H9 (cell line): ENCODE results near the gene DRD4. TPM values are rescaled to one million over a fixed set of nuclear protein-coding genes. Genes with fewer than 3 reads are reported as not detected.
"Not testable (repeated sequence)": the region's sequence is repeated elsewhere in the genome, so short reads cannot be mapped to it uniquely, and the experiment has no call there.

Source experiments
- DNase-seq: peaks from one replicate; pipeline ENCODE4 v3.0.0-alpha.2; 2017
- H2AFZ ChIP-seq: one replicate; pipeline ENCODE4 v1.6.1; 2013; ENCODE audit warnings: mild to moderate bottlenecking, low read length, control low read depth, moderate library complexity
- H2AK5ac ChIP-seq: 2 replicates; pipeline ENCODE4 v1.6.1; 2013; ENCODE audit warnings: low read length, control low read depth, mixed read lengths; ENCODE audit not compliant: insufficient read length
- H2BK120ac ChIP-seq: one replicate; pipeline ENCODE4 v1.6.1; 2013; ENCODE audit warnings: low read depth, mild to moderate bottlenecking, low read length, control low read depth, inconsistent platforms; ENCODE audit not compliant: poor library complexity, severe bottlenecking
- H2BK12ac ChIP-seq: 2 replicates; pipeline ENCODE4 v1.6.1; 2013; ENCODE audit warnings: low read length, control low read depth, mixed read lengths, low read depth; ENCODE audit not compliant: insufficient read length
- H2BK15ac ChIP-seq: 2 replicates; pipeline ENCODE4 v1.6.1; 2013; ENCODE audit warnings: low read depth, low read length, control low read depth
- H2BK20ac ChIP-seq: one replicate; pipeline ENCODE4 v1.6.1; 2013; ENCODE audit warnings: low read depth, mild to moderate bottlenecking, low read length, control low read depth, inconsistent platforms; ENCODE audit not compliant: poor library complexity, severe bottlenecking
- H2BK5ac ChIP-seq: 2 replicates; pipeline ENCODE4 v1.6.1; 2013; ENCODE audit warnings: low read length, control low read depth, mixed read lengths; ENCODE audit not compliant: insufficient read length
- H3K14ac ChIP-seq: 2 replicates; pipeline ENCODE4 v1.6.1; 2013; ENCODE audit warnings: low read length, control low read depth; ENCODE audit not compliant: insufficient read depth
- H3K18ac ChIP-seq: 2 replicates; pipeline ENCODE4 v1.6.1; 2013; ENCODE audit warnings: low read depth, mild to moderate bottlenecking, mixed read lengths, low read length, control low read depth; ENCODE audit not compliant: insufficient read length
- H3K23ac ChIP-seq: 2 replicates; pipeline ENCODE4 v1.6.1; 2013; ENCODE audit warnings: low read length, control low read depth, mixed read lengths, low read depth; ENCODE audit not compliant: insufficient read length
- H3K23me2 ChIP-seq: 2 replicates; pipeline ENCODE4 v1.6.1; 2013; ENCODE audit warnings: low read depth, mild to moderate bottlenecking, mixed read lengths, low read length, control low read depth; ENCODE audit not compliant: insufficient read length, poor library complexity, severe bottlenecking
- H3K27ac ChIP-seq: 2 replicates; pipeline ENCODE4 v1.5.1; 2013; ENCODE audit warnings: low read length, control low read depth, mixed read lengths, low read depth; ENCODE audit not compliant: insufficient read length
- H3K27me3 ChIP-seq: 2 replicates; pipeline ENCODE4 v1.6.1; 2013; ENCODE audit warnings: low read length, control low read depth, inconsistent platforms; ENCODE audit not compliant: insufficient read depth
- H3K4ac ChIP-seq: 2 replicates; pipeline ENCODE4 v1.6.1; 2013; ENCODE audit warnings: low read depth, mild to moderate bottlenecking, control low read depth, inconsistent platforms, low read length, moderate library complexity
- H3K4me1 ChIP-seq: 2 replicates; pipeline ENCODE4 v1.6.1; 2013; ENCODE audit warnings: low read length, control low read depth, inconsistent platforms; ENCODE audit not compliant: insufficient read depth
- H3K4me2 ChIP-seq: 2 replicates; pipeline ENCODE4 v1.6.1; 2013; ENCODE audit warnings: low read length, control low read depth, mixed read lengths; ENCODE audit not compliant: insufficient read length, insufficient read depth
- H3K56ac ChIP-seq: 2 replicates; pipeline ENCODE4 v1.6.1; 2013; ENCODE audit warnings: low read depth, mild to moderate bottlenecking, mixed read lengths, low read length, control low read depth; ENCODE audit not compliant: insufficient read length
- H3K79me1 ChIP-seq: 2 replicates; pipeline ENCODE4 v1.6.1; 2013; ENCODE audit warnings: low read depth, mild to moderate bottlenecking, moderate library complexity, low read length, control low read depth, inconsistent platforms; ENCODE audit not compliant: insufficient read depth, poor library complexity, severe bottlenecking
- H3K79me2 ChIP-seq: 2 replicates; pipeline ENCODE4 v1.6.1; 2013; ENCODE audit warnings: low read length, control low read depth, inconsistent platforms; ENCODE audit not compliant: insufficient read depth
- H3K9ac ChIP-seq: 2 replicates; pipeline ENCODE4 v1.6.1; 2013; ENCODE audit warnings: low read length, control low read depth, mixed read lengths; ENCODE audit not compliant: insufficient read length; ENCODE audit errors: extremely low read depth
- H3K9me3 ChIP-seq: one replicate; pipeline ENCODE4 v1.6.1; 2013; ENCODE audit warnings: low read depth, low read length, inconsistent platforms; ENCODE audit not compliant: control insufficient read depth
- H3T11ph ChIP-seq: one replicate; pipeline ENCODE4 v1.6.1; 2013; ENCODE audit warnings: mild to moderate bottlenecking, low read length, control low read depth, inconsistent platforms
- H4K20me1 ChIP-seq: one replicate; pipeline ENCODE4 v1.6.1; 2013; ENCODE audit not compliant: control insufficient read depth, insufficient read length, insufficient read depth
- H4K5ac ChIP-seq: 2 replicates; pipeline ENCODE4 v1.6.1; 2013; ENCODE audit warnings: low read depth, mild to moderate bottlenecking, mixed read lengths, low read length, control low read depth; ENCODE audit not compliant: insufficient read length
- H4K8ac ChIP-seq: replicated peaks from 2 replicates; pipeline ENCODE4 v1.6.1; 2013; ENCODE audit warnings: low read length, control low read depth, mixed read lengths, low read depth; ENCODE audit not compliant: insufficient read length
- H4K91ac ChIP-seq: 2 replicates; pipeline ENCODE4 v1.6.1; 2013; ENCODE audit warnings: low read depth, mild to moderate bottlenecking, moderate library complexity, mixed read lengths, low read length, control low read depth; ENCODE audit not compliant: insufficient read length
- H3K27ac Mint-ChIP-seq, 3 experiments: 2 replicates in 2 of 3; 3 replicates in 1 of 3; pipeline ENCODE4 v1.8.0; 2020 to 2021; ENCODE audit warnings: mixed read lengths in 3 of 3, mild to moderate bottlenecking in 1 of 3, moderate library complexity in 1 of 3
- H3K27me3 Mint-ChIP-seq: 2 replicates; pipeline ENCODE4 v1.8.0; 2021; ENCODE audit warnings: low read depth, mild to moderate bottlenecking, moderate library complexity, mixed read lengths
- H3K36me3 Mint-ChIP-seq, 3 experiments: 2 replicates in 2 of 3; 3 replicates in 1 of 3; pipeline ENCODE4 v1.8.0; 2020 to 2021; ENCODE audit warnings: low read depth in 3 of 3, mixed read lengths in 3 of 3; ENCODE audit not compliant: insufficient read depth in 1 of 3
- H3K4me1 Mint-ChIP-seq, 2 experiments: 2 replicates each; pipeline ENCODE4 v1.8.0; 2020; ENCODE audit warnings: mixed read lengths in 2 of 2
- H3K4me3 Mint-ChIP-seq, 2 experiments: 2 replicates in 1 of 2; 3 replicates in 1 of 2; pipeline ENCODE4 v1.8.0; 2020 to 2021; ENCODE audit warnings: mild to moderate bottlenecking in 2 of 2, mixed read lengths in 2 of 2, moderate library complexity in 1 of 2
- H3K9me3 Mint-ChIP-seq, 2 experiments: 2 replicates in 1 of 2; 3 replicates in 1 of 2; pipeline ENCODE4 v1.8.0; 2020; ENCODE audit warnings: mild to moderate bottlenecking in 2 of 2, mixed read lengths in 2 of 2, moderate library complexity in 1 of 2
- WGBS: extraction: QIAGEN DNeasy Blood & Tissue Kit; methylation state at CpG from one replicate; pipeline ENCODE4 v1.1.7; 2013; ENCODE audit warnings: missing lambda C conversion rate, low lambda C conversion rate, mixed read lengths; ENCODE audit not compliant: insufficient read length; ENCODE audit errors: extremely low coverage; 5-methylcytosine and 5-hydroxymethylcytosine counted together
- total RNA-seq: library from RNA; stranded (reverse); gene quantifications from 2 replicates; pipeline ENCODE4 v1.2.1, GENCODE V29; 2021
- TF ChIP-seq, protein P1 (sequence below): fragments of 200-600 bp; sonication (generic); conservative IDR thresholded peaks from 3 replicates; pipeline ENCODE4 v1.8.0; 2021; ENCODE audit warnings: antibody characterized with exemption, mild to moderate bottlenecking

The DRD4 gene
- total RNA-seq, 1 experiment from 2014 or later: 6.8 TPM

DNA sequence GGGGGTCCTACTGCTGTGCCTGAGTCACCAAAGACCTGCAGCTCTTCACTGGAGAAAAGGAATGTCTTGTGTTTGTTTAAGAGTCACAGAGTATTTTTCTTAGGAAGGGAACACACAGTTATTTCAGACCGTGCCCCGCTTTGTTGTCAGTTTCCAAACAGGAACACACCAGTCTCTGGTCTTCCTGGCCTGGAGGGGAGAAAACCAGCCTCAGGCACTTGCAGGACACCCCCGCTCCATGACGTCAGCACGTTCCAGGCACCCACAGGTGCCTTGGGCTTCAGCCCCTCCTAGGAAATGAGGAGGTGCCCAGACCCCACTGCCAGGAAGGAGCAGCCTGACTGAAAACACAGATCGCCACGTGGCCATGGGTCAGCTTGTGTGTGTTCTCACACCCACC, 52.6 kb downstream of the DRD4 start:
- H3K9me3 Mint-ChIP-seq: no peaks in the 10 kb centered on the region; a peak in 2 of 5 replicates
- Histone ChIP-seq H3K79me1 (peaks cover 3% of the 10 kb centered on the region), H2AFZ (no peak overlapping the region), H3K18ac (no peak overlapping the region), H4K8ac (no peak overlapping the region), H3K23ac (no peak overlapping the region), H4K5ac (no peak overlapping the region), H3K27me3 (no peaks in the 10 kb centered on the region), H3K4me2 (no peak overlapping the region), H2AK5ac (no peak overlapping the region), H2BK12ac (no peak overlapping the region), H3K4ac (no peak overlapping the region), H3K9me3 (no peaks in the 10 kb centered on the region), H3K79me2 (peaks cover 13% of the 10 kb centered on the region; the same call in 1 of the 2 replicates), H3T11ph (no peak overlapping the region), H2BK5ac (no peak overlapping the region), H3K4me1 (peaks cover 6% of the 10 kb centered on the region; the same call in 1 of the 2 replicates), H4K20me1 (no peaks in the 10 kb centered on the region), H2BK120ac (no peak overlapping the region), H2BK15ac (no peak overlapping the region), H3K56ac (no peak overlapping the region), H3K23me2 (no peaks in the 10 kb centered on the region), H3K9ac (no peak overlapping the region), H3K14ac (no peak overlapping the region), H4K91ac (no peak overlapping the region), H3K27ac (no peak overlapping the region), H2BK20ac (no peak overlapping the region)
- DNase-seq: no peak
- no peaks in the 10 kb centered on the region; the same call in 1 of the 2 replicates for H3K27me3 Mint-ChIP-seq
- peaks cover 21 to 30% of the 10 kb centered on the region in 2 experiments for H3K4me1 Mint-ChIP-seq
- peak overlapping the region; percentile 51 to 68 (median 57); a peak in 3 of 7 replicates for H3K27ac Mint-ChIP-seq
- H3K36me3 Mint-ChIP-seq: peaks cover 38 to 60% (median 48%) of the 10 kb centered on the region in 3 experiments
- no CpG with 5 or more reads among the region's 7 CpGs for WGBS
- TF ChIP-seq, protein P1, sequence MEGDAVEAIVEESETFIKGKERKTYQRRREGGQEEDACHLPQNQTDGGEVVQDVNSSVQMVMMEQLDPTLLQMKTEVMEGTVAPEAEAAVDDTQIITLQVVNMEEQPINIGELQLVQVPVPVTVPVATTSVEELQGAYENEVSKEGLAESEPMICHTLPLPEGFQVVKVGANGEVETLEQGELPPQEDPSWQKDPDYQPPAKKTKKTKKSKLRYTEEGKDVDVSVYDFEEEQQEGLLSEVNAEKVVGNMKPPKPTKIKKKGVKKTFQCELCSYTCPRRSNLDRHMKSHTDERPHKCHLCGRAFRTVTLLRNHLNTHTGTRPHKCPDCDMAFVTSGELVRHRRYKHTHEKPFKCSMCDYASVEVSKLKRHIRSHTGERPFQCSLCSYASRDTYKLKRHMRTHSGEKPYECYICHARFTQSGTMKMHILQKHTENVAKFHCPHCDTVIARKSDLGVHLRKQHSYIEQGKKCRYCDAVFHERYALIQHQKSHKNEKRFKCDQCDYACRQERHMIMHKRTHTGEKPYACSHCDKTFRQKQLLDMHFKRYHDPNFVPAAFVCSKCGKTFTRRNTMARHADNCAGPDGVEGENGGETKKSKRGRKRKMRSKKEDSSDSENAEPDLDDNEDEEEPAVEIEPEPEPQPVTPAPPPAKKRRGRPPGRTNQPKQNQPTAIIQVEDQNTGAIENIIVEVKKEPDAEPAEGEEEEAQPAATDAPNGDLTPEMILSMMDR: no peak
- no peak overlapping the region for H3K4me3 Mint-ChIP-seq

DNA sequence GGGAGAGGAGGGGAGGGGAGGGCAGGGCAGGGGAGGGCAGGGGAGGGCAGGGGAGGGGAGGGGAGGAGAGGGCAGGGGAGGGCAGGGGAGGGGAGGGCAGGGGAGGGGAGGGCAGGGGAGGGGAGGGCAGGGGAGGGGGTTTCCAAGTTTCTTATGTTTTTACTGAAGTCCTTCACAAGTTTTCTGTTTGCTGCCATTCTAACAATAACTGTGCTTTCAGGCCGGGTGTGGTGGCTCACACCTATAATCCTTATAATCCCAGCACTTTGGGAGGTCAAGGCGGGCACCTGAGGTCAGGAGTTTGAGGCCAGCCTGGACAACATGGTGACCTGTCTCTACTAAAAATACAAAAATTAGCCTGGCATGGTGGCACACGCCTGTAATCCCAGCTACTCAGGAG, 53.2 kb downstream of the DRD4 start:
- H3K23me2 ChIP-seq, H3K79me1 ChIP-seq, H2BK12ac ChIP-seq, DNase-seq, H3K27ac Mint-ChIP-seq, H4K91ac ChIP-seq, H4K20me1 ChIP-seq, H4K5ac ChIP-seq, H3K14ac ChIP-seq, H3K27me3 ChIP-seq, H3K27ac ChIP-seq, H2AFZ ChIP-seq, H3K4me2 ChIP-seq, H3K56ac ChIP-seq, H2BK15ac ChIP-seq, H3K4ac ChIP-seq, H3K18ac ChIP-seq, H2BK5ac ChIP-seq, H3K4me1 ChIP-seq, H3K9ac ChIP-seq, H3K9me3 Mint-ChIP-seq, H3T11ph ChIP-seq, H3K27me3 Mint-ChIP-seq, H2BK120ac ChIP-seq, H4K8ac ChIP-seq, H3K23ac ChIP-seq, H2BK20ac ChIP-seq, H3K9me3 ChIP-seq, H3K4me3 Mint-ChIP-seq, H2AK5ac ChIP-seq: not testable (repeated sequence)
- peaks cover 36 to 58% (median 46%) of the 10 kb centered on the region in 3 experiments for H3K36me3 Mint-ChIP-seq
- H3K4me1 Mint-ChIP-seq: peaks cover 20 to 28% of the 10 kb centered on the region in 2 experiments
- no CpG with 5 or more reads among the region's 3 CpGs for WGBS
- H3K79me2 ChIP-seq: peaks cover 13% of the 10 kb centered on the region; the same call in 1 of the 2 replicates
